Left ventricle myocardium inferior (tissue), 1 donor: ENCODE results near the gene SASH3. TPM values are rescaled to one million over a fixed set of nuclear protein-coding genes. Genes with fewer than 3 reads are reported as not detected.

Experiments used
- DNase-seq: peaks from one replicate; pipeline ENCODE4 v3.0.0-alpha.2; 2020
- H3K27ac ChIP-seq: fragments of 200-600 bp; replicated peaks from 2 replicates; pipeline ENCODE4 v1.8.0; 2021
- H3K27me3 ChIP-seq: fragments of 200-600 bp; 2 replicates; pipeline ENCODE4 v1.8.0; 2021; ENCODE audit warnings: low read depth
- H3K36me3 ChIP-seq: fragments of 200-600 bp; 2 replicates; pipeline ENCODE4 v1.8.0; 2021
- H3K4me1 ChIP-seq: fragments of 200-600 bp; 2 replicates; pipeline ENCODE4 v1.8.0; 2021
- H3K4me3 ChIP-seq: fragments of 200-600 bp; 2 replicates; pipeline ENCODE4 v1.8.0; 2021; ENCODE audit warnings: mild to moderate bottlenecking, moderate library complexity
- H3K9me3 ChIP-seq: fragments of 200-600 bp; replicated peaks from 2 replicates; pipeline ENCODE4 v1.8.0; 2021
- intact Hi-C: fragments of 100-400 bp; cut with micrococcal nuclease; formaldehyde crosslinking; loops from one replicate; pipeline ENCODE4 v1.11.0; 2022
- total RNA-seq: library from RNA; stranded (reverse); fragmentation: NEBNext Ultra II Directional; extraction: Animal tissue kit (Norgen Biotek cat#: 25700); gene quantifications from one replicate; pipeline ENCODE4 v1.2.1, GENCODE V29; 2021
- TF ChIP-seq, protein P1 (sequence below): fragments of 200-600 bp; IDR thresholded peaks from 2 replicates; pipeline ENCODE4 v1.8.0; 2021; ENCODE audit warnings: antibody characterized with exemption, mild to moderate bottlenecking, borderline replicate concordance
- donor health status: DM: no; HTN: yes; CAD: no; lungs with severe emphysema.

The SASH3 gene
- total RNA-seq, 1 donor from 2014 or later, result 2.2 TPM

DNA sequence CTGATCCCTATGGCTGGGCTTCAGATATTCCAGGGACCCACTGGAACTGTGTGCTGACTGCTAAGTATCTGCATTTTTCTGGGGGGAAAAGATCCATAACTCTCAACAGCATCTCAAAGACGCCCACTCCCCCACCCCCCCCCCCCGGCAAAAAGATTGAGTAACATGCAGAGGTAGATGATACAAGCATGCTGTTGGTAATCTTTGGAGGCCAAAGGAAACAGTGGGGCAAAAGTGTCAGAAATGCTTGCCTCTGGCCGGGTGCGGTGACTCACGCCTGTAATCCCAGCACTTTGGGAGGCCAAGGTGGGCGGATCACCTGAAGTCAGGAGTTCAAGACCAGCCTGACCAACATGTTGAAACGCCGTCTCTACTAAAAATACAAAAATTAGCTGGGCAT, 28.8 kb upstream of the SASH3 start:
- Histone ChIP-seq H3K4me3 (no peak overlapping the region), H3K27ac (no peak overlapping the region), H3K4me1 (no peaks in the 10 kb centered on the region), H3K9me3 (no peaks in the 10 kb centered on the region), H3K36me3 (no peaks in the 10 kb centered on the region), H3K27me3 (no peaks in the 10 kb centered on the region)
- DNase-seq, result no peak
- TF ChIP-seq, protein P1, sequence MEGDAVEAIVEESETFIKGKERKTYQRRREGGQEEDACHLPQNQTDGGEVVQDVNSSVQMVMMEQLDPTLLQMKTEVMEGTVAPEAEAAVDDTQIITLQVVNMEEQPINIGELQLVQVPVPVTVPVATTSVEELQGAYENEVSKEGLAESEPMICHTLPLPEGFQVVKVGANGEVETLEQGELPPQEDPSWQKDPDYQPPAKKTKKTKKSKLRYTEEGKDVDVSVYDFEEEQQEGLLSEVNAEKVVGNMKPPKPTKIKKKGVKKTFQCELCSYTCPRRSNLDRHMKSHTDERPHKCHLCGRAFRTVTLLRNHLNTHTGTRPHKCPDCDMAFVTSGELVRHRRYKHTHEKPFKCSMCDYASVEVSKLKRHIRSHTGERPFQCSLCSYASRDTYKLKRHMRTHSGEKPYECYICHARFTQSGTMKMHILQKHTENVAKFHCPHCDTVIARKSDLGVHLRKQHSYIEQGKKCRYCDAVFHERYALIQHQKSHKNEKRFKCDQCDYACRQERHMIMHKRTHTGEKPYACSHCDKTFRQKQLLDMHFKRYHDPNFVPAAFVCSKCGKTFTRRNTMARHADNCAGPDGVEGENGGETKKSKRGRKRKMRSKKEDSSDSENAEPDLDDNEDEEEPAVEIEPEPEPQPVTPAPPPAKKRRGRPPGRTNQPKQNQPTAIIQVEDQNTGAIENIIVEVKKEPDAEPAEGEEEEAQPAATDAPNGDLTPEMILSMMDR, result no peak
- intact Hi-C loops, result no loop called here

GRCh38 chrX:129754056-129755024, 25.4 kb upstream of the SASH3 start:
- TF ChIP-seq, protein P1, result peak; percentile 12
- Histone ChIP-seq H3K4me3 (no peak overlapping the region), H3K27me3 (no peaks in the 10 kb centered on the region), H3K9me3 (no peaks in the 10 kb centered on the region), H3K4me1 (peaks cover 4% of the 10 kb centered on the region), H3K27ac (no peak overlapping the region), H3K36me3 (no peaks in the 10 kb centered on the region)
- intact Hi-C loops, result no loop called here
- DNase-seq, result no peak

GRCh38 chrX:129755779-129756650, 23.7 kb upstream of the SASH3 start:
- peaks cover 12% of the 10 kb centered on the region for H3K4me1 ChIP-seq
- no peaks in the 10 kb centered on the region for H3K9me3 ChIP-seq
- H3K27ac ChIP-seq, result no peak overlapping the region
- no peak for DNase-seq
- no peak overlapping the region for H3K4me3 ChIP-seq
- no peaks in the 10 kb centered on the region for H3K27me3 ChIP-seq
- TF ChIP-seq, protein P1, result no peak
- H3K36me3 ChIP-seq, result no peaks in the 10 kb centered on the region
- intact Hi-C loops, result no loop called here

DNA sequence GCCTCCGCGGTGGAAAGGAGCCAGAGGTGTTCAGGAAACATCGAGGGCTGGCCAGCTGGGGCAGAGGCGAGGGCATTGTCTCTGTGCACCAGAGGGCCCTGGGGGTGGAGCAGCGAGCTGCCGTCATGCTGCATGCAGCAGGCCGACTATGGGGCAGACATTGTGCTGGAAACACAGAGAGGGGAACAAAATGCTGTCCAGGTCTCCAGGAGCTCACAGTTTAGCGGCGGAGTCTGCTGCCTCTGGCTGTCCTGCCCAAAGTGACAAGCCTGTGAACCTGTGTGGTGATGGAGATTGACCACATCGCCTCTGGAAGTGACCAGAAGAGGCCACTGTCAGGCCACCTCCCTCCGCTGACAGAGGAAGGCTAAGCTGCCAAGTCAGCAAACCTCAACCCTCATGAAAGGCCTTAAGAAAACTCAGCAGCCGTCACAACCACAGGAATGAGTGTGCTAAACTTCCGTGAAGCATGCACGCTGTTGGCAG, 20.1 kb upstream of the SASH3 start:
- Histone ChIP-seq H3K27me3 (no peaks in the 10 kb centered on the region), H3K36me3 (no peaks in the 10 kb centered on the region), H3K4me3 (no peak overlapping the region), H3K4me1 (peaks cover 12% of the 10 kb centered on the region), H3K9me3 (no peaks in the 10 kb centered on the region), H3K27ac (peak overlapping the region; percentile 40)
- TF ChIP-seq, protein P1, result peak; percentile 28
- DNase-seq, result no peak
- intact Hi-C loops, result no loop called here

- intact Hi-C loops, result no loop called here
- peaks cover 12% of the 10 kb centered on the region for H3K4me1 ChIP-seq
Observed at GRCh38 chrX:129760155-129760554, 19.6 kb upstream of the SASH3 start.

More at GRCh38 chrX:129760155-129760554, 19.6 kb upstream of the SASH3 start:
- Histone ChIP-seq H3K27ac (no peak overlapping the region), H3K36me3 (no peaks in the 10 kb centered on the region), H3K4me3 (no peak overlapping the region), H3K27me3 (no peaks in the 10 kb centered on the region), H3K9me3 (no peaks in the 10 kb centered on the region)
- TF ChIP-seq, protein P1, result no peak
- DNase-seq, result no peak
